Skeletal muscle tissue (tissue), 4 donors: Measurements from ENCODE around the gene TINAGL1. TPM values are rescaled to one million over a fixed set of nuclear protein-coding genes. Genes with fewer than 3 reads are reported as not detected.

Experiments
- H3K27ac ChIP-seq: one replicate; pipeline ENCODE4 v1.7.0; 2013; ENCODE audit warnings: mild to moderate bottlenecking, low read depth, low read length, inconsistent platforms
- H3K27me3 ChIP-seq, 3 donors: one replicate each; pipeline ENCODE4 v1.7.0; 2013; ENCODE audit warnings: low read length in 3 of 3; ENCODE audit not compliant: control insufficient read depth in 3 of 3, insufficient read depth in 3 of 3
- H3K36me3 ChIP-seq, 3 donors: one replicate each; pipeline ENCODE4 v1.7.0; 2013; ENCODE audit warnings: low read length in 3 of 3; ENCODE audit not compliant: control insufficient read depth in 3 of 3, insufficient read depth in 3 of 3
- H3K4me1 ChIP-seq, 3 donors: one replicate each; pipeline ENCODE4 v1.7.0; 2013; ENCODE audit warnings: low read length in 3 of 3, mild to moderate bottlenecking in 3 of 3; ENCODE audit not compliant: control insufficient read depth in 3 of 3, insufficient read depth in 3 of 3
- H3K4me3 ChIP-seq, 3 donors: one replicate each; pipeline ENCODE4 v1.7.0; 2013; ENCODE audit warnings: low read length in 3 of 3
- H3K9ac ChIP-seq, 3 donors: one replicate each; pipeline ENCODE4 v1.7.0; 2013; ENCODE audit warnings: low read length in 3 of 3, mild to moderate bottlenecking in 3 of 3, moderate library complexity in 2 of 3, low read depth in 1 of 3
- H3K9me3 ChIP-seq, 3 donors: one replicate each; pipeline ENCODE4 v1.7.0; 2013; ENCODE audit warnings: low read length in 3 of 3; ENCODE audit not compliant: control insufficient read depth in 3 of 3
- total RNA-seq: library from RNA; depleted of rRNA; stranded (reverse); fragments of >200 nt; gene quantifications from one replicate; pipeline ENCODE4 v1.2.3, GENCODE V29; 2014
- donor health status: Osteomylitis.

TINAGL1 gene, protein sequence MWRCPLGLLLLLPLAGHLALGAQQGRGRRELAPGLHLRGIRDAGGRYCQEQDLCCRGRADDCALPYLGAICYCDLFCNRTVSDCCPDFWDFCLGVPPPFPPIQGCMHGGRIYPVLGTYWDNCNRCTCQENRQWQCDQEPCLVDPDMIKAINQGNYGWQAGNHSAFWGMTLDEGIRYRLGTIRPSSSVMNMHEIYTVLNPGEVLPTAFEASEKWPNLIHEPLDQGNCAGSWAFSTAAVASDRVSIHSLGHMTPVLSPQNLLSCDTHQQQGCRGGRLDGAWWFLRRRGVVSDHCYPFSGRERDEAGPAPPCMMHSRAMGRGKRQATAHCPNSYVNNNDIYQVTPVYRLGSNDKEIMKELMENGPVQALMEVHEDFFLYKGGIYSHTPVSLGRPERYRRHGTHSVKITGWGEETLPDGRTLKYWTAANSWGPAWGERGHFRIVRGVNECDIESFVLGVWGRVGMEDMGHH
- total RNA-seq: 17.2 TPM

DNA sequence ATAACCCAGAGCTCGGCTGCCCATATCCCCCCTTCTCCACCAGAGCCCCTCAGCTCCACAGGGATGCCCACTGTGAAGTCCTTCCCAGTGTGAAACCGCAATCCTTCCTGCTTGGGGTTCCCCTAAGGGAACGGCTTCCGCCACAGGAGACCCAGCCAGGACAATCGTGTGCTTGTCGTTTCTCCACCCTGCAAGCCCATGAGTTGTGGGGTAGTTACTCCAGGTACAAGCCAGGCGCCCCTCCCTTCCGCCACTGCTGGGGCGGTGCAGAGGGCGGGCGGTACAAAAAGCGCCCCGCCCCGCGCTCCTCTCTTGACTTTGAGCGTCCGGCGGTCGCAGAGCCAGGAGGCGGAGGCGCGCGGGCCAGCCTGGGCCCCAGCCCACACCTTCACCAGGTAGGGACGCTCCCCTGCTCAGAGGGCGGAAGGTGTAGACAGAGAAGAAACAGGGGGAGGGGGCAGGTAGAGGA, at the start of gene TINAGL1:
TSS of gene TINAGL1 (plus strand) at position 315 of the 469 bp plus-strand sequence. CDS start 634 bp downstream, outside the sequence.
- H3K4me3 ChIP-seq: peak within 1 kb of the TSS; percentile 60 to 82 (median 77)
- H3K9me3 ChIP-seq: no peaks in the 10 kb centered on the region
- peak within 1 kb of the TSS; percentile 69 to 84 (median 74) for H3K9ac ChIP-seq
- H3K27me3 ChIP-seq: peaks cover 0 to 16% (median 16%) of the 10 kb centered on the region in 3 donors
- H3K27ac ChIP-seq: peak within 1 kb of the TSS; percentile 75
- H3K36me3 ChIP-seq: no peaks in the 10 kb centered on the region
- H3K4me1 ChIP-seq: peaks cover 13 to 31% (median 20%) of the 10 kb centered on the region in 3 donors

DNA sequence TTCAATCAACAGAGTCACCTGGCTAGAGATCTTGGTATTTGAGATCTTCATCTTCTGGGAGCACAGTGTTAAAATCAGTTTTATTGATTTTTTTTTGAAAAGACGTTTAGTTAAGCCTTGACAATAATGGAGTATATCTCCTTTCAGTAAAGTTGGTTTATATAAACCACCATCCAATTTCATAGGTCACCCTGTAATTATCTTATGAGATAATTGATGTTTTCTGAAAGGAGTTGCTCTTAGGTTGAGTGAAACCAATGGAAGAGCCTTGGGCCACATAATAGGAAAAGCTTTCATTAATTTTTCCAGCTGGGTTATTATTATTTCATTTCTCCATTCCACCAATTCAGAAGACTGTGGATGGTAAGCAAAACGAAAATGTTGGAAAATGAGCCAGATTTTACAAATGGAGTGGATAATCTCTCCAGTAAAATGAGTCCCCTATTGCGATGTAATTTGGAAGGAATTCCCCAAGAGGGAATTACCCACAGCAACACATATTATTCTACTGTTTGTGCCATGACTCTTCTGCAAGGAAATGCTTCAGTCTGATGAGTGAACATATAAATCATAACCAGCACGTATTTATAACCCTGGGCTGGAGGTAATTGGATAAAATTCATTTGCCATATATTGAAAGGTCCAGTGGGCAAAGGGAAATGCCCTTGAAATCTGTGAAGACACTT, 46.2 kb upstream of the TINAGL1 start:
- Histone ChIP-seq H3K9me3 (no peaks in the 10 kb centered on the region), H3K4me1 (no peaks in the 10 kb centered on the region), H3K4me3 (no peak overlapping the region), H3K36me3 (no peaks in the 10 kb centered on the region), H3K27ac (no peak overlapping the region), H3K27me3 (peaks cover 0 to 2% (median 0%) of the 10 kb centered on the region in 3 donors), H3K9ac (no peak overlapping the region)

DNA sequence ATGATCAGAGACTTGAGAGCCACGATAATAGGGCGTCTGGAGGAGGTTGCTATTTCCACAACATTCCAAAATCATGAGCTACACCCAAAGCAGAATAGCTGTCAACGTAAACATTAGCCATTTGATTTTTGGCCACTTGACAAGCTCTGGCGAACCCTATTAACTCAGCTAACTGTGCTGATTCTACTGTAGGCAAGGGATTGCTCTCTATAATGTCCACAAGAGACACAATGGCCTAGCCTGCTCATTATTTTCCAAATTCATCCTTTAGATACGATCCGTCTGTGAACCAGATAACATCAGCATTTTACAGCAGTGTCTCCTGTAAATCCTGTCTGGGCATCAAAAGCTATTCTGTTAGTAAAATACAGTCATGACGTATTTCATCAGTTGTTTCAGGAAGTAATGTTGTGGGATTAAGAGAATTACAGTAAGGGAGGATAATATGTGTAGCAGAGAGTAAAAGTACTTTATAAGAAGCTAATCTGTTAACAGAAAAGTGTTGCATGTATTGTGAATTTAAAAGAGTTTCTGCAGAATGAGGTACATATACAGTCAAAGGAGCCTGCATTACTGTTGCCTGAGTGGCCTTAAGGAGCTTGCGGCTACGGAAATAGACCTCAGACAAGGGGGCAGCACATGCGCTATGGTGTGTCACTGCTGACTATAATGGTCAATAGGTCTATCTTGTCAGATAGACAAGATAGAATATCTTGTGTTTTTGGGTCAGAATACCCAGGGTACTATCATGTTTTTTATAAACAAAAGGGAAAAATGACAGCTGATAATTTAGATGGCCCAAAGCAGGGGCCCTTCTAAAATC, 44.9 kb upstream of the TINAGL1 start:
- H3K4me1 ChIP-seq: no peaks in the 10 kb centered on the region
- no peak overlapping the region for H3K4me3 ChIP-seq
- H3K9ac ChIP-seq: no peak overlapping the region
- H3K9me3 ChIP-seq: no peaks in the 10 kb centered on the region
- no peaks in the 10 kb centered on the region for H3K36me3 ChIP-seq
- H3K27ac ChIP-seq: no peak overlapping the region
- peaks cover 0 to 3% (median 0%) of the 10 kb centered on the region in 3 donors for H3K27me3 ChIP-seq

DNA sequence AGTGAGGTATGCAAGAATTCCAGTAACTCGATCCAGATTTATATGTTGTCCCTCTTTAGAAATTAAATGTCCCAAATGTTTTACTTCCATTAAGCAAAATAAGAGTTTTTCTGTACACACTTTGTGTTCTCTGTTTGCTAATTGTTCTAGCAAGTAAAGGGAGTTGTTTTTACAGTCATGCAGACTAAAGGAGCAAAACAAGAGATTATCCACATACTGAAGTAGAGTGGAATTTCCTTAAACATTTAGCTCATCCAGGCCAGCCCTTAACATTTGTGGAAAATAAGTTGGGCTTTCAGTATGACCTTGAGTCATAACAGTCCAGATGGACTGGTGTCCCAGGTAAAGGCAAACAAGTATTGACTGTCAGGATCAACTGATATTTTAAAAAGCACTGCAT, 44.1 kb upstream of the TINAGL1 start:
- Histone ChIP-seq H3K9ac (no peak overlapping the region), H3K36me3 (no peaks in the 10 kb centered on the region), H3K27ac (no peak overlapping the region), H3K4me3 (no peak overlapping the region), H3K9me3 (no peaks in the 10 kb centered on the region), H3K27me3 (peaks cover 0 to 3% (median 0%) of the 10 kb centered on the region in 3 donors), H3K4me1 (no peaks in the 10 kb centered on the region)

DNA sequence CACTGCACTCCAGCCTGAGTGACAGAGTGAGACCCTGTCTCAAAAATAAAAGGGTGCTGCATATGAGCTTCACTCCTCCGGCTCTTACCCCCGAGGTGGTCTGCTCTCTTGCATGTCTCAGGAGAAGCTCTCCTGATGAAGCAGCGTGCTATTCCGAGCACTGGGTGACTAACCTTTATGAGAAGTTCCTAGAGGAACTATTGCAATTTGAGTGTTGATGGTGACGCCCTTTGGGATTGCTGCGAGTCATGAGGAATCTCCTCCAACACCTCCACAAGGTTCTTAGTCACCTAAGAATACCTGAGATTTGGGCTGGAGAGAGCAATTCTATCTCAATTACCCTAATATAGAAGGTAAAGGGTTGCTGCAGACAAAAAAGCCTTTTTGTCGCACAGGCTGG, 40.8 kb upstream of the TINAGL1 start:
- no peaks in the 10 kb centered on the region for H3K9me3 ChIP-seq
- H3K4me1 ChIP-seq: no peaks in the 10 kb centered on the region
- H3K4me3 ChIP-seq: no peak overlapping the region
- no peak overlapping the region for H3K27ac ChIP-seq
- H3K27me3 ChIP-seq: peaks cover 0 to 3% (median 0%) of the 10 kb centered on the region in 3 donors
- H3K9ac ChIP-seq: no peak overlapping the region
- no peaks in the 10 kb centered on the region for H3K36me3 ChIP-seq

DNA sequence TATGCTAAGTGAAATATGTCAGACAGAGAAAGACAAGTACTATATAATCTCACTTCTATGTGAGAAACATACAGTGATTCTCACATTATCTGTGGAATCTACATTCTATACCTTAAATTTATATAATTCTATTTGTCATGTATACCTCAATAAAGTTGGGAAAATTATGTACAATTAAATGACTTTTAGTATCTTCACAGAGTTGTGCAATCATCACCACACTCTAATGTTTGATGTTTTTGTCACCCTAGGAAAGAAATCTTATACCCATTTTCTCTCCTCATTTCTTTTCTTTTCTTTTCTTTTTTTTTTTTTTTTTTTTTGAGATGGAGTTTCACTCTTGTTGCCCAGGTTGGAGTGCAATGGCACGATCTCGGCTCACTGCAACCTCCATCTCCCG, 37.0 kb upstream of the TINAGL1 start:
- Histone ChIP-seq H3K36me3 (no peaks in the 10 kb centered on the region), H3K4me3 (no peak overlapping the region), H3K27ac (no peak overlapping the region), H3K9ac (no peak overlapping the region), H3K9me3 (peaks cover 0 to 4% (median 0%) of the 10 kb centered on the region in 3 donors), H3K27me3 (peaks cover 0 to 3% (median 0%) of the 10 kb centered on the region in 3 donors), H3K4me1 (no peaks in the 10 kb centered on the region)

DNA sequence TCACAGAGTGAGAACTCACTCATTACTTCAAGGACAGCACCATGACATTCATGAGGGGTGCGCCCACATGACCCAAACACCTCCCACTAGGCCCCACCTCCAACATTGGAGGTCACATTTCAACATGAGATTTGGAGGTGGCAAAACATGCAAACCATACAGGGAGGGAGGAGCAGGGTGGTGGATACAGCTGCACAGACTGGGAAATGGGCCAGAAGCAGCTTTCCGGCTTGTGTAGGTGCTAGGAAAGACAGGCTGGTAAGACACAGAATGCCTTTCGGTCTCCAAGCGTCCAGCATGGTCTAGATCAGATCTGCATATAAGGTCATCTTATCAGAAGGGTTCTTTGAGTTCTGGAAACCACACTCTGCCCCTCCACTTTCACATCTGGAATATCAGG, 35.1 kb upstream of the TINAGL1 start:
- Histone ChIP-seq H3K4me1 (no peaks in the 10 kb centered on the region), H3K27ac (no peak overlapping the region), H3K27me3 (peaks cover 0 to 5% (median 0%) of the 10 kb centered on the region in 3 donors), H3K9ac (no peak overlapping the region), H3K9me3 (peaks cover 0 to 4% (median 0%) of the 10 kb centered on the region in 3 donors), H3K36me3 (no peaks in the 10 kb centered on the region), H3K4me3 (no peak overlapping the region)

DNA sequence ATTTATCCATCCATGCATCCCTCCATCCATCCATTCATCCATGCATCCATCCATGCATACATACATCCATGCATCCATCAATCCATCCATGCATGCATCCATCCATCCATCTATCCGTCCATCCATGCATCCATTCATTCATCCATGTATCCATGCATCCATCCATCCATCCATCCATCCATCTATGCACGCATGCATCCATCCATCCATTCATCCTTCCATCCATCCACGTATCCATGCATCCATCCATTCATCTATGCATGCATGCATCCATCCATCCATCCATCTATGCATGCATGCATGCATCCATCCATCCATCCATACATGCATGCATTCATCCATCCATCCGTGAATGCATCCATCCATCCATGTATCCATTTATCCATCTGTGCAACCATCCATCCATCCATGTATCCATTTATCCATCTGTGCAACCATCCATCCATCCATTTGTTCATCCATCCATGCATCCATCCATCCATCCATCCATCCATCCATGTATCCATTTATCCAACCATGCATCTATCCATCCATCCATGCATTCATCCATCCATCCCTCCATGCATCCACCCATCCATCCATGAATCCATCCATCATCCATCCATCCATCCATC, 30.3 kb upstream of the TINAGL1 start:
- no peak overlapping the region for H3K9ac ChIP-seq

DNA sequence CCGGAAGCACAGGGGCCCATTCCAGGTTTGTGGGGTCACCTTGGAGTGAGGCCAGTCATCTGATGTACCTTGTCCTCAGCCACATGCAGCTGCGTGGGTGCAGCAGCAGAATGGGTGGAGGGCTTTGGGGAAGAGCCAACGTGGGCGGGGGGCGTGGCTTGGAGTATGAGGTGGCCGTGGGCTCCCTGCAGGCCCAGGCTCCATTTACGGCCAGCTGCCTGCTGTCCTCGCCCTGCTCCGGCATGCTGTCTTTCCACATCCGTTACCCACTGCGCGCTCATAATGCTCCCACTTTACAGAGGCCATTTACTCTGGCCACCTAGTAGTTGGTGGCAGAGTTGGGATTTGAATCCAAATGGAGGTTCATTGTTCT, 27.8 kb upstream of the TINAGL1 start:
- H3K9ac ChIP-seq: peak overlapping the region in 1 of 3 donors; percentile 60
- H3K4me3 ChIP-seq: no peak overlapping the region
- H3K27ac ChIP-seq: no peak overlapping the region

More for the DNA sequence above, 30.3 kb upstream of the TINAGL1 start:
- H3K36me3 ChIP-seq: no peaks in the 10 kb centered on the region
- peaks cover 0 to 5% (median 0%) of the 10 kb centered on the region in 3 donors for H3K27me3 ChIP-seq
- H3K27ac ChIP-seq: no peak overlapping the region
- H3K9me3 ChIP-seq: peaks cover 0 to 4% (median 0%) of the 10 kb centered on the region in 3 donors
- peaks cover 8 to 16% (median 15%) of the 10 kb centered on the region in 3 donors for H3K4me1 ChIP-seq
- H3K4me3 ChIP-seq: no peak overlapping the region

More for the DNA sequence above, 27.8 kb upstream of the TINAGL1 start:
- Histone ChIP-seq H3K4me1 (peaks cover 8 to 16% (median 15%) of the 10 kb centered on the region in 3 donors), H3K27me3 (peaks cover 0 to 5% (median 0%) of the 10 kb centered on the region in 3 donors), H3K36me3 (no peaks in the 10 kb centered on the region), H3K9me3 (no peaks in the 10 kb centered on the region)
